Right kidney (tissue), 1 donor: ENCODE data around the gene NRP1.

Experiments
- DNase-seq: peaks from one replicate; pipeline ENCODE4 v3.0.0-alpha.2; 2016

NRP1 gene

DNA sequence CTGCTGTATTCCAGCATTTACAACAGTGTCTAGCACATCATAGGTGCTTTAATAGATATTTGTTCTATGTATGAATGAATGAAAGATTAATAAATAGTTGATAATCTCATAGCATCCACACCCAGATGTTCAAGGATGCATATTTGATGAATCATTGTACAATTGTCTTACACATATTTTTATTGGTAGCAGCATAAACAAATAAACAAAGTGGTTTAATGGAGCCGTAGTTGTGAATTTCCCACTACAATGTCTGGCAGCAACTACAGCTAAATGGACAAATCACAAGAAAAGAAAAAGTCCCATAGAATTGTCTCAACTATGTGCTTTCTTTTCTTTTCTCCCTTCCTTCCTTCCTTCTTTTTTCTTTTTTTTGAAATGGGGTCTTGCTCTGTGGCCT lies 150.8 kb downstream of the NRP1 start:
- no peak for DNase-seq

DNA sequence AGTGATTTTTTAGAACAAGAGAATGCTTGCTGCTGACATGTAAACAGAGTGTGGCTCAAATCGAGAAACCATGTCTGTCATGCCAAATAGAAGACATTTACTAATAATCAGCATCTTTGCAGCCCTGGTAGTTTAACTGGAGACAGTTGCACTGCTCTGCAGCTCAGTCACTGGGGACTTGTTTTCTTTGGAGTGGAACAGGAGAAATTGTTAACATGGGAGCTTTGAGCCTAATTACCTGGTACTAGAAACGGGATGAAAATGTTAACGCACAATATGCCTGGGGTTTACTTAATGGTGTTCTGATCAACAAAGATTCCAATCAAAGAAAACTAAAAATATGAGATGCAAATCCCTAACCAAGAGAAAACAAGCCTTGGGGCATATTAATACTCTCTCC lies 153.5 kb downstream of the NRP1 start:
- no peak for DNase-seq

DNA sequence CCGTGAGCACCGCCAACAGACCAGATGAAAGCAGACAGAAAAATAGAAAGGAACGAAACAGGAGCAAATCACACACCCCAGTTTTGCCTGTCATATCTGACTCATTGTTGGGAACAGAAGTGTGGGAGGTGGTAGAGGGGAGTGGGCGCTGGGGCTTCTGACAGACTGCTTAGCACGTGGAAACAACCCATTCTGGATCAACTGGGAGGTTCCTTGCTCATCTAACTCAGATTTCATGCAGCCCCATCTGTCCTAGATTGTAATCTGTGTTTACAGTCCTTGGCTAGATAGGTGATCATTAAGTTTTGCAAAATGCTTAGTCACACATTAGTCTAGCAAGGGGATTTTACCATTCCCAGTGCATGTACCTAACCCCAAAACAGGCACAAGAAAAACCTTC lies 154.1 kb downstream of the NRP1 start:
- DNase-seq, result no peak

DNA sequence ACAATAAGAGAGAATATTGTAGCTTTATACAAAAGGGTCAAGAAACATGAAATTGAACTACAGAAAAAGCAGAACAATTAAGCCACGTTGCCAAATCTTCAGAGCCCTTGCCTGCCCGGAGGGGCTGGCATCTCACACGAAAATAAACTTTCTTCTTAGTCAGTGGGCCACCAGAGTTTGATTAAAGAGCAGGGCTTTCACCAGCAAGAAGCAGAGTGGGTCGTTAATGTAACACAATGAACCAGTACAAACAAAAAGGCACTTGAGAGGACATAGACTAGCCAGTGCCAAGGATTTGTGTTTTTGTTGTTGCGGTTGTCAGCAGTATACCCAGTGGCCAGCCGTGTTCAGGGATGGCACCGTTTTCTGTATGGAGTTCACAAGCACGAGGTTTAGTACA lies 155.4 kb downstream of the NRP1 start:
- no peak for DNase-seq

DNA sequence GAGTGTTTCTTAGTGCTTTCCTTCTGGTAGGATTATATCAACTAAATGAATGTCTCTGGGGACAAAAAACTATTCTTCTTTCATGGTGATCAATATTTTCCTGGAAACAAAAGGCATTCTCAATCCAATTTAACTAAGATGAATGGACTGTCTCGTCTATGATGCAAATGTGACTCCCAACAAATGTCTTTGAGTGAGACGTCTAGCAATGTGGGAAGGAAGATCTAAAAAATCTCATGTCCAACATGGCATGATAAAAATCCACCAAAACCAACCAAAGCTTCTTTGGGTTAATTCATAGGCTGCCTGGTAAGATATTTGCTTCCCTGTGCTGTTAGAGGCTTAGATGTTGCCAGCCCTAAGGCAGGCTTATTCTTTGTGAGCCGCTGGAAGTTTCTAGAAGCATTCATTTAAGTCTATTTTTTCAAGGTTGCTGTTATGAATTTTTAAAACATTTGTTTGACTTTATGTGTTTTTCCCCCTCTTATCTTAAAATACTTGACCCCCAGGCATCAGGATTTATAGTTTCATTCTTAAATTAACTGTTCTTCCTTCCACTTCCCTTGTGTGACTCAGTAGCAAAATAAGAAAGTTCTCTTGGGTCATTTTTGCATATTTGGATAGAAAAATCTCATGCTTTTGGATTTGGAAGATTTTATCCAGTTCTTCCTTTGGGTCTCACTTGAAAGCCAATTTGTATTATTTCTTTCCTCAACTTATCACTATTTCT lies 156.3 kb downstream of the NRP1 start:
- no peak for DNase-seq

DNA sequence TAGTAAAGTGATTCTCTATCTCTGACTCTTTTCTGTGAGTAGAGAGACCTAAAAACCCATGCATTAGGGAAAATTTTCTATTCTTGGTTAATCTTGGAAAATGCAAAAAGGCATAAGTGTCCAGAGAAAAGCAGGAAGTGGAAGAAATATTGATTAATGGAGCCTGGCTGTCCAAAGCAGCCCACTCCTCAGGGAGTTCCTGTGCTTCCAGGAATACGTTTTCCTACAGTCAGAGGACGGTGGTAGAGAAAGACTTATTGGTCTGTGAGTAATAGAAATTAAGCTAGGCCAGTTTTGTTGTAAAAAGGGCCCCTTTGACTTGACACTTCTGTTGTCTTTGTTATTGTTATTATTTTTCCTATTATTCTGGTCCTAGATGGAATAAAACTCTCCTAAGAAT lies 157.8 kb downstream of the NRP1 start:
- no peak for DNase-seq

DNA sequence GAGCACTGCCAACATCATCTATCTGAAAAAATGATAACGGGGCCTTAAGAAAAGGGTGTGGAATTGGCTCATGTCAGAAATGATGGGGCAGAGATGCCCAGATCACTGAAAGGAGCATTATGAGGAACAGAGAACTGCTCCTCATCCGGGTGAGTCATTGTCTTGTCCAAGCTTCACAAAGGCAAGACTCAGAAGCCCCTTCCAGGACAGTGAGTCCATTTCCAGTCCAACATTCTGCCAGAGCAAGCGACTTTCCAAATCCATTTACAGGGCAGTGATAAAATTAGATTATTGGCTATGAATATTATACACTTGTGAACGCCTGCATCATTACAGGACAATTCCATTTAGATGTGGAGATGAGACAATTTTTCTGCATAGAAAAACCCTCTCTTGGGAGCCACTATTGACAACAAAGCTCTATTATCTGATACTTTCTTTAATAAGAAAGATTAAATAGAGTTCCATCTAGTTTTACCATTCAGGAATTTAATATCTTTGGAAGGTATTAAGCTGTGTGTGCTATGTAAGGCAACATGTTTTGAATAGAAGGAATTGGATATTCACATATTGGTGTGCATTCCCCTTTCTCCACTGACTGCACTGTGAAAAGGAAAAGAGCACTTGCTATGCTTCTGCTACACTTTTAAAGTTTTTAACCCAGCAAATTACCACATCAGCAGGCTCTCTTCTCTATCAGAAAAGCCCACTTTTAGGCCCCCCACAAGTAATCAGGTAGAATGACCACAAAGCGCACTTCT lies 159.6 kb downstream of the NRP1 start:
- DNase-seq, result no peak

DNA sequence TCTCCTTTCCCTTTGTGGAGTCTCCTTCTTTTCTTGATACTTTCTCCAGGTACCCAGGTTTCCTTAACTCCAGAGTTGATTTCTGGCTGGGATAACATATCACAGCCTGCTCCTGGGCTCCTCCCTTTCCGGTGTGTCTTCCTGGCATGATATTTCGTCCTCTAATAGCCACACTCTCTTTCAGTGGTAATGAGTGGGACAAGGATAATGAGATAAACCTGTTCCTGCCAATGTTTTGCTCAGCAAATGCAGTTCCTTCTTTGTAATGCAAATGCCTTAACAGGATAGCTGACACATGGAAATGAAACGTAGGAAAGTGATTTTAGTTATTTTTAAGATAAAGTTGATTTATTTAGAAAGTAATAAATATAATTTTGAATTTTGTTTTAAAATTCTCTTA lies 168.6 kb downstream of the NRP1 start:
- no peak for DNase-seq

DNA sequence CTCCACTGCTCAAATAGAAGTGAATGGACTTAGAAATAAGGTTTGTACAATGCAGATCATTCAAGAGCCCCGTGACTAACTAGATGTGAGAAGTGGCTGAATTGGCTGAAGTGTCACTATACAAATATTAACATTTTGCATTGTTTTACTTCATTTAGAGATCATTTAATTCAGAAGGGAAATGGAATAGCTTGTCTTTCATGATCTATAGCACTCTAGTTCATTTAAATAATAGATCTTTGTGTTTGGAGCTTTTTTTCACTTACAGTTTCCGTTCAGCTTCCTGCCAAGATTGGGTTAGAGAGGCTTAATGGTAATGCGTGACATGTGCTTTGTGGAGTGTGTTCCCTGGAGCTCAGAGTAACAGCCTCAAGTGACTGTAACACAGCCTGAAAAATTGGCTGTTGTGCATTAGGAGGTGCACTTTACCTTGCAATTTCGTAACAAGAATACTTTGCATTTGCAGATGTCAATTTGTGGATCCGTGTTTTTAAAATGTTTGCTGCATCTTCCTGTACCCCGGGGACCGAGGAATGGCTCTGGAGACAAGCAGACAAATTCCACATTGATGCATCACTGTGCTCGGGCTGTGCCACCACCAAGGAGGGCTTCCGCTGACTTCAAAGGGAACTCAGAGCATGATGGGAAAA lies 170.3 kb downstream of the NRP1 start:
- no peak for DNase-seq

DNA sequence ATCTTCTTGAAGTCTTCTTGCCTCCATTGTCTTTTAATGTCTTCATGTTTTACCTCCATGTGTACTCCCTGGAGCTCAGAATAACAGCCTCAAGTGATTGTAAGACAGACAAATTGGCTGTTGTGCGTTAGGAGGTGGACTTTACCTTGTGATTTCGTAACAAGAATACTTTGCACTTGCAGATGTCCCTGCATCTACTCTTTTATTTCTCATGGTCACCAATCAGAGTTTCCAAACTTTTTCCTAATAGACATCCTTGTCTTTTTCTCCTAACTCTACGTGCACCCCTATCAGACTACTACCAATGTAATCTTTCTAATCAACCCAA lies 172.3 kb downstream of the NRP1 start:
- no peak for DNase-seq

DNA sequence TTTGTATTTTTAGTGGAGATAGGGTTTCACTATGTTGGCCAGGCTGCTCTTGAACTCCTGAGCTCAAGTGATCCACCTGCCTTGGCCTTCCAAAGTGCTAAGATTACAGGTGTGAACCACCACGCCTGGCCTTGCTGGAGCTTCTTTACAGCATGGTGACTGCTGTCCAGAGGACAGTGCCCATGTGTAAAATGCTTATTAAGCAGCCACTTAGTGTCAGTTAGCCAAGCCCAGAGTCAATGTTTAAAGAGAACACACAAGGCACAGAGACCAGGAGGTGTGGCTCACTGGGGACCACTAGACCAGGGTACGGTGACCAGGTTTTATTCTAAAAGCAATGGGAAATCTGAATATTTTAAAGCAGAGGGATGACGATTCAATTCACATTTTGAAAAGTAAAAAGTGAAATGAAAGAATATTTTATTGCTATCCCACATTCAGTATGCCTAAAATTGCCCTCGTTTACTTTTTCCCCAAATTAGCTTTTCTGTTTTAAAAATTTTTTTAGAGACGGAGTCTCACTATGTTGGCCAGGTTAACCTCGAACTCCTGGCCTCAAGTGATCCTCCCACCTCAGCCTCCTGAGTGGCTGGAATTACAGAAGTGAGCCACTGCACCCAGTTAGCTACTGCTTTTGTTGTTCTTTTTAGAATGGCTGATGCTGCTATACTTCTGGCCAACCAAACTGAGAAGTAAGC lies 172.8 kb downstream of the NRP1 start:
- no peak for DNase-seq

DNA sequence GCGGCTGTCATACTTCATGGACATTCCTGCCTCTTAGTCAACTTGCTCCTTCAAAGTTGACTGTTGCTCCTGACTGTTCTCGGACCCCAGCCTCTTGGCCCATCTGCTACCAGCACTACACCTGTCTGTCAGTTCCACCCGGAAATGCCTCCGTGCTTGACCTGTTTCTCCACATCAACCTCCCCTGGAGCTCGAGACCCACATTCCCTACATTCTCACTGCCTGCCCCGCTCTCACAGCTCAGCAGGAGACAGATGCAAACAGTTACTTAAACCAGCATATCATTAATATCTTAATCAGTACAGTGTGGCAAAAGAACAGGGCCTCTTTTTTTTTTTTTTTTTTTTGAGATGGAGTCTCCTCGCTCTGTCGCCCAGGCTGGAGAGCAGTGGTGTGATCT lies 174.3 kb downstream of the NRP1 start:
- no peak for DNase-seq

DNA sequence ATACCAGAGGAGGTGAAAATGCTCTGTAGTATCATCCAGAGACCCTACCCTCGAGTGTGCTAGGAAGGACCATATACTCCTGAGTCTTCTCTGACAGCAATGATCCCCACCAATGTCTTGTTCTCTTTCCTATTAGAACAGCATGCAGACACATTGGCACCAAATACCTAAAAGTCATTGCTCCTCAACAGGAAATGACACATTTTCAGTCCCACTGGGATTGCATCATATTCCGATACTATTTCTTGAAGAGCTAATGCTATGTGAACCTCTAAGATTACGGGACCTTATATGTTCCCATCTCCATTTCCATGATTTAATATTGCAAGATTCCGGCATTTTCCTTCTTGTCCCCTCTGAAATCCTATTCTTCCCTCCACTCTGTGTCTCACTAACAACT lies 177.4 kb downstream of the NRP1 start:
- no peak for DNase-seq

DNA sequence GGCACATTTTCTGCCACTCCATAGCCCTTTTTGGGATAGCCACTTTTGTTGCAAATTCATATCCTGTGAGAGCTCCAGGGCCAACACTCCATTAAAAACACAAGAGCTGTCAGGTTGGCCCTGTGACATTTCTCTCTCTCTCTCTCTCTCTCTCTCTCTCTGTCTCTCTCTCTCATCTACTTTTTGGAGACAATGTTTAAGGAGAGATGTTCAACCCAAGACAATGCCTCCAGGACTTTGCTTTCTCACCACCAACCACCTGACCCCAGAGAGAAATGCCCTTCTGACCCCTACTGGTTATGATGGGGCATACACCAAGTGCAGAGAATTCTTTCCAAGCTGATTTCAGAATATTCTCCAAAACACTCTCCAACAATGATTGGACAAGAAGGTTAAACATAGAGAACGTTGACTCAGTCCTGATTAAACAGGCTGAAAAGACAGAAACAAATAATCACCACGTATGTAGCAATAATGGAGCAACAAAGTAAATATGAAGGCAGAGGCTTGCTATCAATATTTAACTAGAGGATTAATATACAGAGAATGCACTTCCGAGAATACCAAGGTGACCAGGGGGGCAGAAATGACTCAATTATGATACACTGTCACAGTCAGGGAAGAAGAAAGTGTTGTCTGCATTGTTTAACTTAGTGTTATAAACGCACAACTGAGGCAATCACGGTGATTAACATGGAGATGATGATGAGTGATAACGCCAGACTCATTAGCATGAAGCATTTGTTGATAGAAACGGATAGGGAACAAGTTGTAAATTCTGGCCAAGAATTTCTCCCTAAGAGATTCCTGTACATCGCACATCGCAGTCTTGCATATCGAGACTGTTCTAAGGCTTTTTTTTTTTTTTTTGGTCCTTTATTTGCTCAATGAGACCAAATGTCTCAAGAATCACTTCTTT lies 178.5 kb downstream of the NRP1 start:
- DNase-seq, result no peak

DNA sequence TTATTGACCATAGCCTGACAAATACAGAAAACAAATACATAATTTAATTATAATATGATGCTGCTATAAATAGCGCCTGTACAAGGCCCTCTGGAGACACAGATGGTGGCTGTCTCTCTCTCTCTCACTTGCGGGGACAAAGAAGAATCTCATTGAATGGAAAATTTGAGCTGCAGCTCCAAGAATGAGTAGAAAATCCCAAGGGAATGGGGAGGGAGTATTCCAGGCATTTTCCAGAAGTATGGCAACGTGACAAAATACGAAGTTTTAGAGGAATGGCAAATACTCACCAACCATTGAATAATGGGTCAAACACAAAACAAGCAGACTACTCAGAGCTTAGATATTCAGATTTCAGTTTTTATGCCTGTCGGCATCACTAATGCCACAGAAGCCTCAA lies 179.9 kb downstream of the NRP1 start:
- DNase-seq, result no peak

DNA sequence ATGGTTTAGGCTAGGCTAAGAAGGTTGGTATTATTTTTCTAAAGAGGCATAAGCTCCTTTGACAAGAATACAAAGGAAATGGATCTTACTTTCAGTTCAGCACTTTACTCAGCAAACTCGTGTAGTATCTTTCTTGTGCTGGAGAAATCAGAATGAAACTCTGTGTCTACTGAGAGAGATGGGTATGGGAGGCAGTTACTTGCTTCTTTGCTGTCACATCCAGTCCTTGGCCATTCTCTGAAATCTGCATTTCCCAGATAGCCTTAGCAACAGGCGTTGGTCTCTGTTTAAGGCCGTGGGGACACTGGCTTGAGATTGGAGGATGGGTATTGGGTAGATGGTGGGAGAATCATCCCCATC lies 180.5 kb downstream of the NRP1 start:
- no peak for DNase-seq

DNA sequence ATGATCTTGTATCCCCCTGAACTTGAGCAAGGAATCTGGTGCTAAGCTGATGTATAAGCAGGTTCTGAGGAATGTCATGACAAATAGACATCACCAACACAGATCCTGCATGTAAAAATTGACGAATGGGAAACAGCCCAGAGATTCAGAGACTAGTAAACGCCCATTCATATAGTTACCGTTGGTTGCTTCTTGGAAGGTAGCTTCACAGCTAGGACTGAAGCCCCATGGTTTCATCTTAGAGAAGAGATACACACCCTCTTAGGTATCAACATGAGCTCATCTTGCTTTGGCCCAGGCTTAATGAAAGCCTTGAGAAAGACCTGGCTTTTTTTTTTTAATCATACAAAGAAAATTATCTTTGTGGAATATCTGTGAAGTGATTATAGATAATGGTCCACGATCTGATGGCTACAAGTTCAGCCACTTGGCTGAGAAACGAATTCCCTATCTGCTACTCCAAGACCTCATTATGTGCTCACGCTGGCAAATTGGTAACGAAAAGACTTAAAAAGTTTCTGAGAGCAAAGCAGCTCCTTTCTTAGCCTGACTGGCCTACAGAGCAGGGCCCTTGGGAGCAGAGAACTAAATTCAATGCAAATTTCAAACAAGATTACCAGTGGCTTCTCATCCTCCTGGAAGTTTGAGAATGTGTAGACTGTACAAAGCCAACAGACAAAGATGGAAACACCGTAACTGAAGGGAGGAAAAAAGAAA lies 181.1 kb downstream of the NRP1 start:
- no peak for DNase-seq

DNA sequence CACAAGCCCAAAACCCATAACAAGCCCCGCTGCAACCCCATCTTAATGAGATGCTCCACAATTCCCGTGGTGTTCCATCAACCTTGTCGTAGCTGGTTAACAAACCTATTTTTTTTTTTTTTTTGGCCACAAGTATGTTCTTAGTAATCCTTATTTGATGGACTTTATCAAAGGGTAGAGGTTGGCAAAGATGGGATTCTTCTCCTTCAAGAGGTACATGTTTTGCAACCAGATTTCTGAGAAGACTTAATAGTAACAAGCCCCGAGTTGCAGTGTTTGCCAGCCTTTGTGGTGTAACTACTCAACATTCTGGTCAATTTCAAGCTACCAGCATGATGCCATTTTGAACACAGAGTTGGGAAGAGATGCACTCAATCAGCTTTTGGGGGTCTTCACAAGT lies 181.7 kb downstream of the NRP1 start:
- no peak for DNase-seq

DNA sequence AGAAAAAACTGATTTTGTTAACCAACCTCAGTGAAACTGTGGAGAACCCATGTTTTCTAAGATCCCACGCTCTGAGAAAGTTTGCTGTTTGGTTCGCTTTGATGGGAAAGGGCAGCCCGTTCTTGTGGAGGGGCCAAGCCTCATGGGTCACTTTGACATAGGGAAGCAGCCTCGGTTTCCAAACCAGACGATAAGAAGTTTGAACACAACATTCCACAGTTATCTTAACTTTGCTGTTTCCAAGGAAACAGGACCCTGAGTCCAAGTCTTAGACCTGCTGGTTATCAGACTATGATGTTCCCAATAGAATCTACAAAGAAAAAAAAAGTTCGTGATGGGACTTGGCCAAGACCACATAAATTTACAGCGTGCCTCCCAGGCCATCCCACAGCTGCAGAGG lies 182.3 kb downstream of the NRP1 start:
- DNase-seq, result no peak

DNA sequence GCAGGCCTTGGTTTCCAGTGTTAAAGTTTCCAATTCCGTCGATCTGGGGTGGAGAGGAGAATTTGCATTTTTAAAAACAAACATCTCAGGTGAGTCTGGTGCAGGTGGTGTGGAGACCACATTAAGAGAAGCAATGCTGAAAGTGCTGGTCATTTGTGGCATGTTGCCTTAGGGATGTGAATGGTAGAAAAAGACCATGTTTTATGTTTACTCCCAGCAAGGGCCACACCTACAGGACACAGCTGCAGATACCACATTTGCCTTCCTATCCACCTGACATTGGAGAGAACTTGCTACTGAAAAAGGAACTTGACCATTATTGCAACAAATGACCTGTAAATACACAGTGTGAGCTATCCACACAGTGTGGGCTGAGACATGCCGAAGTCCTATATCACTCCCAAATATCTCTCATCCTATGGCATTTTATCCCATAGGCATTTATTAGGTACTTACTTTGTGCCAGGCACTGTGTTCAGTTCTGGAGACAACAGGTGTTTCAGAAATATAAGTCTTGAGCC lies 183.1 kb downstream of the NRP1 start:
- DNase-seq, result no peak

DNA sequence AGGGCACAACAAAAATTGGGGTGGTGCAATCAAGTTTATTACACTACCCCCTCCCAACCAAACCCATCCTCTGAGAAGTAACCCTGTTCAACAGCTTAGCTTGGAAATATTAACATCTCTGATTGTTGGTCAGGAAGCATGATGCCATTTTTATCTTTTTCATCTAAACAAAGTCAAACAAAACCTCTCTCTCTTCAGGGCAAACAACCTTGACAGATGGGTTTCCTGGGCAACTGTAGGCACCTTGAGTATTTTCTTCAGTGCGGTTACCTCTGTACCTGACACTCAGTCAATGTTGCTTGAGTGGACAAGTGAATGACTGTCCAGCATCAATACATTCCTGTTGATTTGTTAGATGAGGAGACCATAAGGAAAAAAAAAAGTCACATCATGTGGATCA lies 183.6 kb downstream of the NRP1 start:
- no peak for DNase-seq
